ENCODE data around the gene CFAP119.

DNA sequence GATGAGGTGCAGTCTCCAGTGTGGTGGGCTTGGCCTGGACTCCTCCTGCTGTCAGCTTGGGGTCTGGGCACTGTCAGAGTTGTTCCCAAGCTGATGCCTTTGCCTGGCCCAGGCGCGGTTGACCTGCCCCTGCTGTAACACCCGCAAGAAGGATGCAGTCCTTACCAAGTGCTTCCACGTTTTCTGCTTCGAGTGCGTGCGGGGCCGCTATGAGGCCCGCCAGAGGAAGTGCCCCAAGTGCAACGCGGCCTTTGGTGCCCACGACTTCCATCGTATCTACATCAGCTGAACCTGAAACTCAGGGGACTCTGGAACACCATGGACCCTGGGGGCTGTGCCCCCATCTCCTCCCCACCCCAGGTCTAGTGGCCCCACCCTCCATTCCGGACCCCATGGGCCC lies 12.0 kb upstream of the CFAP119 start:
- TF ChIP-seq, protein P1, sequence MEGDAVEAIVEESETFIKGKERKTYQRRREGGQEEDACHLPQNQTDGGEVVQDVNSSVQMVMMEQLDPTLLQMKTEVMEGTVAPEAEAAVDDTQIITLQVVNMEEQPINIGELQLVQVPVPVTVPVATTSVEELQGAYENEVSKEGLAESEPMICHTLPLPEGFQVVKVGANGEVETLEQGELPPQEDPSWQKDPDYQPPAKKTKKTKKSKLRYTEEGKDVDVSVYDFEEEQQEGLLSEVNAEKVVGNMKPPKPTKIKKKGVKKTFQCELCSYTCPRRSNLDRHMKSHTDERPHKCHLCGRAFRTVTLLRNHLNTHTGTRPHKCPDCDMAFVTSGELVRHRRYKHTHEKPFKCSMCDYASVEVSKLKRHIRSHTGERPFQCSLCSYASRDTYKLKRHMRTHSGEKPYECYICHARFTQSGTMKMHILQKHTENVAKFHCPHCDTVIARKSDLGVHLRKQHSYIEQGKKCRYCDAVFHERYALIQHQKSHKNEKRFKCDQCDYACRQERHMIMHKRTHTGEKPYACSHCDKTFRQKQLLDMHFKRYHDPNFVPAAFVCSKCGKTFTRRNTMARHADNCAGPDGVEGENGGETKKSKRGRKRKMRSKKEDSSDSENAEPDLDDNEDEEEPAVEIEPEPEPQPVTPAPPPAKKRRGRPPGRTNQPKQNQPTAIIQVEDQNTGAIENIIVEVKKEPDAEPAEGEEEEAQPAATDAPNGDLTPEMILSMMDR (IDR thresholded peaks at IDR 0.05; ENCODE audit: low read depth, low read length) = no peak
- TF ChIP-seq MYC (IDR thresholded peaks at IDR 0.05; ENCODE audit: low read depth, low read length) (no peak), POLR2A (IDR thresholded peaks at IDR 0.05; ENCODE audit: extremely low read depth, insufficient read length) (no peak)

All from NB4 (cell line).